Measurements from ENCODE around the gene TBC1D5.

The TBC1D5 gene

GRCh38 chr3:17160597-17160996, 581.8 kb downstream of the TBC1D5 start:
- no peak for DNase-seq (ENCODE audit: low spot score)

- DNase-seq (ENCODE audit: low spot score): no peak
Observed at GRCh38 chr3:17158941-17159682, 583.3 kb downstream of the TBC1D5 start.

- no peak for DNase-seq (ENCODE audit: low spot score)
Observed at GRCh38 chr3:17157713-17158112, 584.7 kb downstream of the TBC1D5 start.

GRCh38 chr3:17156864-17157263, 585.6 kb downstream of the TBC1D5 start:
- DNase-seq (ENCODE audit: low spot score): no peak

- no peak for DNase-seq (ENCODE audit: low spot score)
Observed at GRCh38 chr3:17155951-17156350, 586.5 kb downstream of the TBC1D5 start.

GRCh38 chr3:17154941-17155340, 587.5 kb downstream of the TBC1D5 start:
- no peak for DNase-seq (ENCODE audit: low spot score)

- DNase-seq (ENCODE audit: low spot score): no peak
Observed at GRCh38 chr3:17154221-17154620, 588.2 kb downstream of the TBC1D5 start.

GRCh38 chr3:17153209-17153608, 589.2 kb downstream of the TBC1D5 start:
- no peak for DNase-seq (ENCODE audit: low spot score)

GRCh38 chr3:17151598-17152373, 590.6 kb downstream of the TBC1D5 start:
- peak; percentile 24 for DNase-seq (ENCODE audit: low spot score)

GRCh38 chr3:17149076-17149475, 593.4 kb downstream of the TBC1D5 start:
- DNase-seq (ENCODE audit: low spot score): no peak

GRCh38 chr3:17144665-17144993, 597.8 kb downstream of the TBC1D5 start:
- DNase-seq (ENCODE audit: low spot score): no peak

- no peak for DNase-seq (ENCODE audit: low spot score)
Observed at GRCh38 chr3:17143893-17144664, 598.4 kb downstream of the TBC1D5 start.

- DNase-seq (ENCODE audit: low spot score): no peak
Observed at GRCh38 chr3:17142516-17142915, 599.9 kb downstream of the TBC1D5 start.

GRCh38 chr3:17141699-17142098, 600.7 kb downstream of the TBC1D5 start:
- no peak for DNase-seq (ENCODE audit: low spot score)

- DNase-seq (ENCODE audit: low spot score): no peak
Observed at GRCh38 chr3:17140670-17141505, 601.5 kb downstream of the TBC1D5 start.

GRCh38 chr3:17138246-17139039, 604.0 kb downstream of the TBC1D5 start:
- DNase-seq (ENCODE audit: low spot score): no peak

GRCh38 chr3:17137321-17137826, 605.1 kb downstream of the TBC1D5 start:
- DNase-seq (ENCODE audit: low spot score): no peak

- DNase-seq (ENCODE audit: low spot score): no peak
Observed at GRCh38 chr3:17136136-17136721, 606.2 kb downstream of the TBC1D5 start.

GRCh38 chr3:17135696-17136095, 606.7 kb downstream of the TBC1D5 start:
- no peak for DNase-seq (ENCODE audit: low spot score)

All from NAMALWA (cell line).